Peyer's patch (tissue), 4 donors: ENCODE results near the gene KCNQ2.

Experiments used
- CTCF ChIP-seq, 6 experiments: fragments of 450-650 bp in 4 of 6; fragments of 200-600 bp in 2 of 6; sonication (generic) in 1 of 6; IDR thresholded peaks; one replicate each; pipeline ENCODE4 v1.5.1; 2017 to 2019; ENCODE audit warnings: antibody characterized with exemption in 6 of 6, mild to moderate bottlenecking in 3 of 6, moderate library complexity in 1 of 6
- POLR2A ChIP-seq, 2 donors: fragments of 450-650 bp; IDR thresholded peaks; one replicate each; pipeline ENCODE4 v1.5.1; 2017; ENCODE audit warnings: antibody characterized with exemption in 2 of 2, mild to moderate bottlenecking in 2 of 2, moderate library complexity in 2 of 2

GRCh38 chr20:63504642-63505041, 32.2 kb upstream of the KCNQ2 start:
- TF ChIP-seq CTCF (IDR thresholded peaks at IDR 0.05) (no peak), POLR2A (IDR thresholded peaks at IDR 0.05) (no peak)
